Panc1 (cell line): ENCODE measurements around the gene MED12L. TPM values are rescaled to one million over a fixed set of nuclear protein-coding genes. Genes with fewer than 3 reads are reported as not detected.

Source experiments
- ATAC-seq: fragments of 200-7000 bp; cut with Tn5 transposase; 2 replicates; pipeline ENCODE4 v1.9.1; 2020; ENCODE audit warnings: mild to moderate bottlenecking, moderate library complexity
- BruUV-seq: library from RNA; stranded (reverse); fragments of 400-500 nt; replicated peaks from 2 replicates; lab custom pipeline; 2021; lab: Mats Ljungman, UMichigan
- CTCF ChIA-PET: fragments of 300-600 bp; sonication (Branson Sonifier 250); formaldehyde crosslinking; loops from one replicate; lab custom pipeline; 2022; ENCODE audit warnings: antibody characterized with exemption; lab: Charles Lee
- POLR2A ChIA-PET: fragments of 300-600 bp; sonication (Branson Sonifier 250); formaldehyde crosslinking; loops from one replicate; lab custom pipeline; 2022; ENCODE audit warnings: antibody characterized with exemption; lab: Charles Lee
- DNase-seq: peaks from one replicate; pipeline ENCODE4 v3.0.0-alpha.2; 2010; ENCODE audit warnings: low read depth, low spot score
- H3K27ac ChIP-seq: 2 replicates; pipeline ENCODE4 v1.5.1; 2011; ENCODE audit warnings: mild to moderate bottlenecking, low read length, inconsistent platforms
- H3K27me3 ChIP-seq: fragments of 200-500 bp; sonication (Bioruptor generic); 2 replicates; pipeline ENCODE4 v1.6.0; 2014; ENCODE audit warnings: low read length, inconsistent platforms; ENCODE audit not compliant: control insufficient read depth, insufficient read depth
- H3K36me3 ChIP-seq: fragments of 200-500 bp; sonication (Bioruptor generic); 2 replicates; pipeline ENCODE4 v1.5.1; 2014; ENCODE audit warnings: inconsistent platforms, mild to moderate bottlenecking, low read length, moderate library complexity; ENCODE audit not compliant: control insufficient read depth, insufficient read depth
- H3K4me1 ChIP-seq: 2 replicates; pipeline ENCODE4 v1.5.1; 2011; ENCODE audit warnings: inconsistent platforms, mild to moderate bottlenecking, low read length, moderate library complexity; ENCODE audit not compliant: control insufficient read depth, insufficient read depth
- H3K4me3 ChIP-seq, 2 experiments: 2 replicates each; pipeline ENCODE4 v1.5.1; 2011 to 2012; ENCODE audit warnings: low read depth in 2 of 2, low read length in 2 of 2, mild to moderate bottlenecking in 2 of 2, inconsistent platforms in 1 of 2, moderate library complexity in 1 of 2
- H3K9me3 ChIP-seq: fragments of 200-500 bp; sonication (Bioruptor generic); 2 replicates; pipeline ENCODE4 v1.5.1; 2014; ENCODE audit warnings: low read depth, mild to moderate bottlenecking, inconsistent platforms, low read length, moderate library complexity; ENCODE audit not compliant: control insufficient read depth, insufficient read depth
- POLR2AphosphoS5 ChIP-seq: IDR thresholded peaks from 2 replicates; pipeline ENCODE4 v1.6.1; 2012; ENCODE audit warnings: mild to moderate bottlenecking, low read depth, low read length, moderate library complexity
- SIN3A ChIP-seq: IDR thresholded peaks from 2 replicates; pipeline ENCODE4 v1.6.1; 2012; ENCODE audit warnings: low read depth, mild to moderate bottlenecking, low read length, moderate library complexity, borderline replicate concordance; ENCODE audit not compliant: insufficient read depth
- TCF7L2 ChIP-seq: IDR thresholded peaks from 2 replicates; pipeline ENCODE4 v1.6.1; 2011; ENCODE audit warnings: mild to moderate bottlenecking, low read depth, low read length, inconsistent platforms
- in situ Hi-C: cut with HindIII; loops from 2 replicates; pipeline ENCODE4 v1.10.0; 2016; ENCODE audit warnings: low sequenced_read_pairs, low pct_unique_long_range_greater_than_20kb
- intact Hi-C: fragments of 100-400 bp; cut with micrococcal nuclease; formaldehyde crosslinking; loops from one replicate; pipeline ENCODE4 v1.10.0; 2022; ENCODE audit not compliant: unreplicated experiment
- total RNA-seq: library from RNA; stranded (reverse); gene quantifications from one replicate; pipeline ENCODE4 v1.2.1, GENCODE V29; 2021; ENCODE audit not compliant: unreplicated experiment
- TF ChIP-seq, protein P1 (sequence below): fragments of 450-650 bp; IDR thresholded peaks from 2 replicates; pipeline ENCODE4 v1.5.1; 2017; ENCODE audit warnings: mild to moderate bottlenecking
- TF ChIP-seq, protein P2 (sequence below), 2 experiments: IDR thresholded peaks; 2 replicates each; pipeline ENCODE4 v1.6.1; 2011 to 2012; ENCODE audit warnings: low read depth in 2 of 2, control low read depth in 1 of 2, low read length in 1 of 2, mild to moderate bottlenecking in 1 of 2, moderate library complexity in 1 of 2; ENCODE audit not compliant: insufficient read depth in 1 of 2

MED12L gene
- total RNA-seq, 1 experiment from 2014 or later, result 2.8 TPM

DNA sequence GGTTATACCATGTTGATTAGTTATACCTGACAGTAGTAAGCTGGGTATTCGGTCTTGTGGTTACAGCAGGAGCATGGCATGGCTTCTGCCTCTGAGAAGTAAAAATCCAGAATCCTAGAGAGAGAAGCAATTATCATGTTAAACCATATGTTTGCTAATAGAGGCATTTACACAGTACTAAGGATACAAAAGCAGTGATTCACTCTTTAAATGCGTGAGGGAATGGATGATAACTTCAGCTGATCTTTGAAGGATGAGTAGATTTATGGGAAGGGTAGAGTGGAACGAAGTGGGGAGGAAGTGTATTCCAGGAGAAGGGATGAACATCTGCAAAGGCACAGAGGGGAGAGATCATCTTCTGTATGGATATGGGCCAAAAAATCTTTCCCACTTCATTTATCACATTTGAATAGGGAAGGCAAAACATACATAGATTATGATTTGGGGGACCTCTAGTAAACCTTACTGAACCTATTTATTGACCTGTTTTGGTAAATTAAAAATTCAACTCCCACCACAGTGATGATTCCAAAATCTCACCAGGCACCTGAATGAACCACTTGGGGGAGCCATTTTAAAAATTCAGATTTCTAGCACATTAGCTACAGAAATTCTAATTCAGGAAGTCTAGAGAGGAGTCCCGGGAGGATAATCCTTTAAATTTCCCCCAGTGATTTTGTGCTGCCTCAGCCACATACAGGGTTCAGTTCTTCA lies 340.3 kb downstream of the MED12L start:
- TF ChIP-seq TCF7L2 (no peak), POLR2AphosphoS5 (no peak), SIN3A (no peak)
- TF ChIP-seq, protein P1, sequence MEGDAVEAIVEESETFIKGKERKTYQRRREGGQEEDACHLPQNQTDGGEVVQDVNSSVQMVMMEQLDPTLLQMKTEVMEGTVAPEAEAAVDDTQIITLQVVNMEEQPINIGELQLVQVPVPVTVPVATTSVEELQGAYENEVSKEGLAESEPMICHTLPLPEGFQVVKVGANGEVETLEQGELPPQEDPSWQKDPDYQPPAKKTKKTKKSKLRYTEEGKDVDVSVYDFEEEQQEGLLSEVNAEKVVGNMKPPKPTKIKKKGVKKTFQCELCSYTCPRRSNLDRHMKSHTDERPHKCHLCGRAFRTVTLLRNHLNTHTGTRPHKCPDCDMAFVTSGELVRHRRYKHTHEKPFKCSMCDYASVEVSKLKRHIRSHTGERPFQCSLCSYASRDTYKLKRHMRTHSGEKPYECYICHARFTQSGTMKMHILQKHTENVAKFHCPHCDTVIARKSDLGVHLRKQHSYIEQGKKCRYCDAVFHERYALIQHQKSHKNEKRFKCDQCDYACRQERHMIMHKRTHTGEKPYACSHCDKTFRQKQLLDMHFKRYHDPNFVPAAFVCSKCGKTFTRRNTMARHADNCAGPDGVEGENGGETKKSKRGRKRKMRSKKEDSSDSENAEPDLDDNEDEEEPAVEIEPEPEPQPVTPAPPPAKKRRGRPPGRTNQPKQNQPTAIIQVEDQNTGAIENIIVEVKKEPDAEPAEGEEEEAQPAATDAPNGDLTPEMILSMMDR, result peak; percentile 66; the same call in 1 of the 2 replicates
- TF ChIP-seq, protein P2, sequence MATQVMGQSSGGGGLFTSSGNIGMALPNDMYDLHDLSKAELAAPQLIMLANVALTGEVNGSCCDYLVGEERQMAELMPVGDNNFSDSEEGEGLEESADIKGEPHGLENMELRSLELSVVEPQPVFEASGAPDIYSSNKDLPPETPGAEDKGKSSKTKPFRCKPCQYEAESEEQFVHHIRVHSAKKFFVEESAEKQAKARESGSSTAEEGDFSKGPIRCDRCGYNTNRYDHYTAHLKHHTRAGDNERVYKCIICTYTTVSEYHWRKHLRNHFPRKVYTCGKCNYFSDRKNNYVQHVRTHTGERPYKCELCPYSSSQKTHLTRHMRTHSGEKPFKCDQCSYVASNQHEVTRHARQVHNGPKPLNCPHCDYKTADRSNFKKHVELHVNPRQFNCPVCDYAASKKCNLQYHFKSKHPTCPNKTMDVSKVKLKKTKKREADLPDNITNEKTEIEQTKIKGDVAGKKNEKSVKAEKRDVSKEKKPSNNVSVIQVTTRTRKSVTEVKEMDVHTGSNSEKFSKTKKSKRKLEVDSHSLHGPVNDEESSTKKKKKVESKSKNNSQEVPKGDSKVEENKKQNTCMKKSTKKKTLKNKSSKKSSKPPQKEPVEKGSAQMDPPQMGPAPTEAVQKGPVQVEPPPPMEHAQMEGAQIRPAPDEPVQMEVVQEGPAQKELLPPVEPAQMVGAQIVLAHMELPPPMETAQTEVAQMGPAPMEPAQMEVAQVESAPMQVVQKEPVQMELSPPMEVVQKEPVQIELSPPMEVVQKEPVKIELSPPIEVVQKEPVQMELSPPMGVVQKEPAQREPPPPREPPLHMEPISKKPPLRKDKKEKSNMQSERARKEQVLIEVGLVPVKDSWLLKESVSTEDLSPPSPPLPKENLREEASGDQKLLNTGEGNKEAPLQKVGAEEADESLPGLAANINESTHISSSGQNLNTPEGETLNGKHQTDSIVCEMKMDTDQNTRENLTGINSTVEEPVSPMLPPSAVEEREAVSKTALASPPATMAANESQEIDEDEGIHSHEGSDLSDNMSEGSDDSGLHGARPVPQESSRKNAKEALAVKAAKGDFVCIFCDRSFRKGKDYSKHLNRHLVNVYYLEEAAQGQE (IDR thresholded peaks at IDR 0.05; ENCODE audit: insufficient read depth in 1 of 2, low read depth in 2 of 2, low read length in 1 of 2), result no peak
- no peaks in the 10 kb centered on the region for H3K27me3 ChIP-seq
- ChIA-PET CTCF (interaction anchor here (0.9 kb wide), 1 partner anchor 413 kb away, joined by 4 read pairs; no protein-coding TSS in a partner anchor), POLR2A (no interaction called here)
- in situ Hi-C loops, result no loop called here
- no peaks in the 10 kb centered on the region for H3K9me3 ChIP-seq
- no peak for DNase-seq
- no peak overlapping the region for H3K4me3 ChIP-seq
- no peaks in the 10 kb centered on the region for H3K36me3 ChIP-seq
- no peak for ATAC-seq
- H3K27ac ChIP-seq, result no peak overlapping the region
- no peaks in the 10 kb centered on the region for H3K4me1 ChIP-seq
- no TSS peak for BruUV-seq
- intact Hi-C loops, result no loop called here

- in situ Hi-C loops, result no loop called here
- CTCF ChIA-PET, result interaction anchor here (0.9 kb wide), 1 partner anchor 413 kb away, joined by 4 read pairs; no protein-coding TSS in a partner anchor
- BruUV-seq, result no TSS peak
These were observed 340.8 kb downstream of the MED12L start for GRCh38 chr3:151426341-151426657.

More at GRCh38 chr3:151426341-151426657, 340.8 kb downstream of the MED12L start:
- Histone ChIP-seq H3K9me3 (no peaks in the 10 kb centered on the region), H3K27ac (no peak overlapping the region), H3K4me3 (no peak overlapping the region), H3K36me3 (no peaks in the 10 kb centered on the region), H3K27me3 (no peaks in the 10 kb centered on the region), H3K4me1 (no peaks in the 10 kb centered on the region)
- POLR2A ChIA-PET, result no interaction called here
- intact Hi-C loops, result no loop called here
- TF ChIP-seq, protein P1, result peak; percentile 43
- TF ChIP-seq, protein P2 (IDR thresholded peaks at IDR 0.05; ENCODE audit: insufficient read depth in 1 of 2, low read depth in 2 of 2, low read length in 1 of 2), result no peak
- 0 out of 2 replicates have a peak, but pooled peaks have one; percentile 68 for ATAC-seq
- DNase-seq, result no peak
